ENCODE results near the gene FAM135A. TPM values are rescaled to one million over a fixed set of nuclear protein-coding genes. Genes with fewer than 3 reads are reported as not detected.

Gene FAM135A
- total and polyA plus RNA-seq, 3 donors from 2014 or later, result 21.7 to 68.9 (median 67.0) TPM

DNA sequence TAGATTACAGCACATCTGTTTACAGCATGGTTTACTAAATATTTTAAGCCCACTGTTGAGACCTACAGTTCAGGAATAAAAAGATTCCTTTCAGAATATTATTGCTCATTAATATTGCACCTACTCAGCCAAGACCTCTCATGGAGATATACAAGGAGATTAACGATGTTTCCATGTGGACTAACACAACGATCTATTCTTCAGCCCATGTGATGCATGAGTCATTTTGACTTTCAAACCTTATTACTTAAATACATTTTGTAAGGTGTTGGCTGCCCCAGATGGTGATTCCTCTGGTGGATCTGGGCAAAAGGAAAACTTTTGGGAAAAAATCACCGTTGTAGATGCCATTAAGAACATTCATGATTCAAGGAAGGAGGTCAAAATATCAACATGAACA is 105.4 kb downstream of the FAM135A start:
- 80 to 85% methylated on average over 3 of the region's 3 CpGs for WGBS, 2 donors
- Histone ChIP-seq H3K4me3 (no peak overlapping the region), H3K36me3 (ENCODE audit: low read depth, missing control alignments) (no peaks in the 10 kb centered on the region), H3K27me3 (no peaks in the 10 kb centered on the region), H3K4me1 (no peaks in the 10 kb centered on the region), H3K27ac (no peak overlapping the region), H3K9me3 (no peaks in the 10 kb centered on the region)
- TF ChIP-seq POLR2A (IDR thresholded peaks at IDR 0.05), result no peak
- TF ChIP-seq, protein P1, sequence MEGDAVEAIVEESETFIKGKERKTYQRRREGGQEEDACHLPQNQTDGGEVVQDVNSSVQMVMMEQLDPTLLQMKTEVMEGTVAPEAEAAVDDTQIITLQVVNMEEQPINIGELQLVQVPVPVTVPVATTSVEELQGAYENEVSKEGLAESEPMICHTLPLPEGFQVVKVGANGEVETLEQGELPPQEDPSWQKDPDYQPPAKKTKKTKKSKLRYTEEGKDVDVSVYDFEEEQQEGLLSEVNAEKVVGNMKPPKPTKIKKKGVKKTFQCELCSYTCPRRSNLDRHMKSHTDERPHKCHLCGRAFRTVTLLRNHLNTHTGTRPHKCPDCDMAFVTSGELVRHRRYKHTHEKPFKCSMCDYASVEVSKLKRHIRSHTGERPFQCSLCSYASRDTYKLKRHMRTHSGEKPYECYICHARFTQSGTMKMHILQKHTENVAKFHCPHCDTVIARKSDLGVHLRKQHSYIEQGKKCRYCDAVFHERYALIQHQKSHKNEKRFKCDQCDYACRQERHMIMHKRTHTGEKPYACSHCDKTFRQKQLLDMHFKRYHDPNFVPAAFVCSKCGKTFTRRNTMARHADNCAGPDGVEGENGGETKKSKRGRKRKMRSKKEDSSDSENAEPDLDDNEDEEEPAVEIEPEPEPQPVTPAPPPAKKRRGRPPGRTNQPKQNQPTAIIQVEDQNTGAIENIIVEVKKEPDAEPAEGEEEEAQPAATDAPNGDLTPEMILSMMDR (IDR thresholded peaks at IDR 0.05), result no peak
- intact Hi-C loops (cut with DNase I; ENCODE audit: low total_unique reads), result no loop called here
- no peak for DNase-seq

DNA sequence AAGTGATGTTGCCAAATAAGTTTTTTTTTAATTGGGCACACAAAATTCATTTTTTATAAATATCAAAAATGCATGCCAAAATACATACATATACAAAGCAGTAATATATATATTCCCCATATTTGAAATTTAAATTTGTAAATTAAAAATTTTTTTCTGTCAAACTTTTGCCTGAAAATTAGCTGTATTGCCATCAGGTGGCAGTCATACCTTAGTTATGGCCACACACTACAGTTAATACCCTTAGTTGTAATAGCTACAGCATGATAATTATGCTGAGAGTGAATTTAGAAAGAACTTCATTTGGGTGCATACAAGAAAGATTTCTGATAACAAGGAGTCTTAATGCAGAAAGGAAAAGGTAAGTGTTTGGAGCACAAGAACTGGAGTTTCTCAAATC is 107.3 kb downstream of the FAM135A start:
- no peak overlapping the region for H3K4me3 ChIP-seq
- intact Hi-C loops (cut with DNase I; ENCODE audit: low total_unique reads), result no loop called here
- TF ChIP-seq POLR2A (IDR thresholded peaks at IDR 0.05), result no peak
- TF ChIP-seq, protein P1 (IDR thresholded peaks at IDR 0.05), result peak in 1 of 3 experiments; percentile 28
- no peaks in the 10 kb centered on the region for H3K36me3 ChIP-seq (ENCODE audit: low read depth, missing control alignments)
- DNase-seq, result no peak
- H3K4me1 ChIP-seq, result no peaks in the 10 kb centered on the region
- no peaks in the 10 kb centered on the region for H3K9me3 ChIP-seq
- H3K27ac ChIP-seq, result no peak overlapping the region
- H3K27me3 ChIP-seq, result no peaks in the 10 kb centered on the region

- TF ChIP-seq, protein P1 (IDR thresholded peaks at IDR 0.05), result no peak
- TF ChIP-seq POLR2A (IDR thresholded peaks at IDR 0.05), result no peak
- Histone ChIP-seq H3K9me3 (no peaks in the 10 kb centered on the region), H3K36me3 (ENCODE audit: low read depth, missing control alignments) (no peaks in the 10 kb centered on the region), H3K4me1 (no peaks in the 10 kb centered on the region), H3K4me3 (no peak overlapping the region), H3K27ac (no peak overlapping the region), H3K27me3 (no peaks in the 10 kb centered on the region)
- no peak for DNase-seq
- WGBS, 2 donors, result 89 to 94% methylated on average over 4 of the region's 4 CpGs
- intact Hi-C loops (cut with DNase I; ENCODE audit: low total_unique reads), result no loop called here
Observed at GRCh38 chr6:70524721-70525286, 111.5 kb downstream of the FAM135A start.

GRCh38 chr6:70527071-70527737 is 113.9 kb downstream of the FAM135A start:
- no peak for DNase-seq
- Histone ChIP-seq H3K36me3 (ENCODE audit: low read depth, missing control alignments) (no peaks in the 10 kb centered on the region), H3K27ac (no peak overlapping the region), H3K9me3 (no peaks in the 10 kb centered on the region), H3K4me1 (no peaks in the 10 kb centered on the region), H3K4me3 (no peak overlapping the region), H3K27me3 (no peaks in the 10 kb centered on the region)
- intact Hi-C loops (cut with DNase I; ENCODE audit: low total_unique reads), result no loop called here
- 86 to 93% methylated on average over 5 of the region's 5 CpGs for WGBS, 2 donors
- TF ChIP-seq, protein P1 (IDR thresholded peaks at IDR 0.05), result no peak
- TF ChIP-seq POLR2A (IDR thresholded peaks at IDR 0.05), result no peak

- Histone ChIP-seq H3K27ac (no peak overlapping the region), H3K4me1 (no peaks in the 10 kb centered on the region), H3K36me3 (ENCODE audit: low read depth, missing control alignments) (no peaks in the 10 kb centered on the region), H3K9me3 (no peaks in the 10 kb centered on the region), H3K27me3 (no peaks in the 10 kb centered on the region), H3K4me3 (no peak overlapping the region)
- intact Hi-C loops (cut with DNase I; ENCODE audit: low total_unique reads), result no loop called here
- no peak for TF ChIP-seq POLR2A (IDR thresholded peaks at IDR 0.05)
- TF ChIP-seq, protein P1 (IDR thresholded peaks at IDR 0.05), result no peak
- 86 to 92% methylated on average over 2 of the region's 2 CpGs for WGBS, 2 donors
- no peak for DNase-seq
Observed at GRCh38 chr6:70530023-70530422, 116.7 kb downstream of the FAM135A start.

Measured in testis (tissue), 3 donors.